ENCODE measurements around the gene CDC14B. TPM values are rescaled to one million over a fixed set of nuclear protein-coding genes. Genes with fewer than 3 reads are reported as not detected.

Gene CDC14B
- total RNA-seq, 1 donor from 2014 or later, result 21.4 TPM

DNA sequence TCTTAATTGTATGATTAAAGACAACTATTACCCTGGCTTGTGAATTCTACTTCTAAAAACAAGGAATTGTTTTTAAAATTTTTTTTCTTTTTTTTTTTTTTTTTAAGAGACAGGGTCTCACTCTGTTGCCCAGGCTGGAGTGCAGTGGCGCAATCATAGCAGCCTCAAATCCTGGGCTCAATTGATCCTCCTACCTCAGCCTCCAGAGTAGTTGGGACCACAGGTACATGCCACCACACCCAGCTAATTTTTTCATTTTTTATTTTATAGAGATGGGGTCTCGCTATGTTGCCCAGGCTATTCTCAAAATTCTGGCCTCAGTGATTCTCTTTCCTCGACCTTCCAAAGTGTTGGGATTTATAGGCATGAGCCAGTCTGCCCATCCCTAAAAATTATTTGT, 107.4 kb downstream of the CDC14B start:
- Mint-ChIP-seq H3K27me3 (ENCODE audit: unreplicated experiment) (peaks cover 4% of the 10 kb centered on the region), H3K36me3 (ENCODE audit: low read depth, unreplicated experiment) (no peaks in the 10 kb centered on the region), H3K9me3 (ENCODE audit: unreplicated experiment) (no peaks in the 10 kb centered on the region), H3K4me3 (ENCODE audit: unreplicated experiment) (no peak overlapping the region), H3K4me1 (ENCODE audit: unreplicated experiment) (no peaks in the 10 kb centered on the region), H3K27ac (ENCODE audit: unreplicated experiment) (no peak overlapping the region)
- TF ChIP-seq, protein P1, sequence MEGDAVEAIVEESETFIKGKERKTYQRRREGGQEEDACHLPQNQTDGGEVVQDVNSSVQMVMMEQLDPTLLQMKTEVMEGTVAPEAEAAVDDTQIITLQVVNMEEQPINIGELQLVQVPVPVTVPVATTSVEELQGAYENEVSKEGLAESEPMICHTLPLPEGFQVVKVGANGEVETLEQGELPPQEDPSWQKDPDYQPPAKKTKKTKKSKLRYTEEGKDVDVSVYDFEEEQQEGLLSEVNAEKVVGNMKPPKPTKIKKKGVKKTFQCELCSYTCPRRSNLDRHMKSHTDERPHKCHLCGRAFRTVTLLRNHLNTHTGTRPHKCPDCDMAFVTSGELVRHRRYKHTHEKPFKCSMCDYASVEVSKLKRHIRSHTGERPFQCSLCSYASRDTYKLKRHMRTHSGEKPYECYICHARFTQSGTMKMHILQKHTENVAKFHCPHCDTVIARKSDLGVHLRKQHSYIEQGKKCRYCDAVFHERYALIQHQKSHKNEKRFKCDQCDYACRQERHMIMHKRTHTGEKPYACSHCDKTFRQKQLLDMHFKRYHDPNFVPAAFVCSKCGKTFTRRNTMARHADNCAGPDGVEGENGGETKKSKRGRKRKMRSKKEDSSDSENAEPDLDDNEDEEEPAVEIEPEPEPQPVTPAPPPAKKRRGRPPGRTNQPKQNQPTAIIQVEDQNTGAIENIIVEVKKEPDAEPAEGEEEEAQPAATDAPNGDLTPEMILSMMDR (IDR thresholded peaks at IDR 0.05; ENCODE audit: unreplicated experiment), result no peak
- no peak for DNase-seq (ENCODE audit: low spot score)

DNA sequence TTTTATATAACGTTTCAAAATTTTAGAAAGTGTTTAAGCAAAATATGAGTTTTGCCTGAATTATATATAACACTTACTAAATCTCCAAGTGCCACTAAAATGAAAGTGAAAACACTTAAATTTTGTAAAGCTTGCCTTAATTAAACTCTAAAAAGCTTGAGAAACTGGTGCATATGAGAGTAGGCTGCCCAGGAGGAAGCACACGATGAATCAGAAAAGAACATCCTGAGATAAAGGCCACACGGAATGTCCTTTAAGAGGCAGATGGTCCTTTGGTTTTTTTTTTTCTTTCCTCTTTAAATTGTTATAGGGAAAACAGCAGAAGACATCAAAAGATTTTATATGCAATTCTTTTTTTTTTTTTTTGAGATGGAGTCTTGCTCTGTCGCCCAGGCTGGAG, 109.4 kb downstream of the CDC14B start:
- H3K4me3 Mint-ChIP-seq (ENCODE audit: unreplicated experiment), result no peak overlapping the region
- H3K36me3 Mint-ChIP-seq (ENCODE audit: low read depth, unreplicated experiment), result no peaks in the 10 kb centered on the region
- H3K4me1 Mint-ChIP-seq (ENCODE audit: unreplicated experiment), result no peaks in the 10 kb centered on the region
- no peaks in the 10 kb centered on the region for H3K9me3 Mint-ChIP-seq (ENCODE audit: unreplicated experiment)
- DNase-seq (ENCODE audit: low spot score), result no peak
- H3K27ac Mint-ChIP-seq (ENCODE audit: unreplicated experiment), result no peak overlapping the region
- TF ChIP-seq, protein P1 (IDR thresholded peaks at IDR 0.05; ENCODE audit: unreplicated experiment), result no peak
- peaks cover 4% of the 10 kb centered on the region for H3K27me3 Mint-ChIP-seq (ENCODE audit: unreplicated experiment)

DNA sequence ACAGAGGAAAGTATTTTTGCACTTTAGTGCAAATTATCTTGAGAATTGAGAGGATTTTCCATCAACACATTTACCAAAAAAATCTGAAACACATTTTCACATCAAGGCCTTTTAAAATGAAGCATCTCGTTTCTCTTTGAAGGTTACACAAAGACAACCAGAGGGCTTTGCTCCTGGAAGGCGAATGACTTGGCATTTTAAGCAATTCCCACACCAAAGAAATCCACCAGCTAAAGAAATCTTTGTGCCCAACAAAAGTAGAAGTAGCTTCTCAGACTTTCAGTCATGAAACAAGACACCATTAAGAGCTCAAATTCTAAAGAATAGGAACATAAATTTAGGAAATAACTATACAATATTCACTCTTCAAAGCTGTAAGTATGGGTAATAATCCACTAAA, 109.8 kb downstream of the CDC14B start:
- H3K36me3 Mint-ChIP-seq (ENCODE audit: low read depth, unreplicated experiment), result no peaks in the 10 kb centered on the region
- TF ChIP-seq, protein P1 (IDR thresholded peaks at IDR 0.05; ENCODE audit: unreplicated experiment), result no peak
- no peaks in the 10 kb centered on the region for H3K9me3 Mint-ChIP-seq (ENCODE audit: unreplicated experiment)
- no peak for DNase-seq (ENCODE audit: low spot score)
- no peak overlapping the region for H3K27ac Mint-ChIP-seq (ENCODE audit: unreplicated experiment)
- H3K4me1 Mint-ChIP-seq (ENCODE audit: unreplicated experiment), result no peaks in the 10 kb centered on the region
- H3K27me3 Mint-ChIP-seq (ENCODE audit: unreplicated experiment), result peaks cover 4% of the 10 kb centered on the region
- H3K4me3 Mint-ChIP-seq (ENCODE audit: unreplicated experiment), result no peak overlapping the region

DNA sequence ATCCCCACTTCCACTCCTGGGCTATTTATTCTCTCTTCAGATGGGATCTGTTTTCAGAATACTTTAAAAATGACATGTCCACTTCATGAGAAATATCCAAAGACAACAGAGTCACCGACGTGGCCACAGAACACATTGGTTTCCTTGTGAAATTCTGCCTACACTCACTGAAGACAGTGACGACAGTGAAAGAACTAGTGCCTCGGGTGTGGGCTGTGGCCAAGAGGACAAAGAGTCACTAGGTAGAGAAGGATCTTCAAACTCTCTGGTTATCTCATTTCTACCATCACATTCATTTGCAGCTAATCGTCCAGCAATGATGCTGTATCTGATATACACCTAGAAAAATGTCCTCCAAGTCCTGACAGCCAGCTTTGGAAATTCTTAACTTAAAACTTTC, 110.6 kb downstream of the CDC14B start:
- Mint-ChIP-seq H3K36me3 (ENCODE audit: low read depth, unreplicated experiment) (no peaks in the 10 kb centered on the region), H3K27me3 (ENCODE audit: unreplicated experiment) (peaks cover 4% of the 10 kb centered on the region), H3K27ac (ENCODE audit: unreplicated experiment) (no peak overlapping the region), H3K4me3 (ENCODE audit: unreplicated experiment) (no peak overlapping the region), H3K4me1 (ENCODE audit: unreplicated experiment) (no peaks in the 10 kb centered on the region), H3K9me3 (ENCODE audit: unreplicated experiment) (no peaks in the 10 kb centered on the region)
- TF ChIP-seq, protein P1 (IDR thresholded peaks at IDR 0.05; ENCODE audit: unreplicated experiment), result no peak
- DNase-seq (ENCODE audit: low spot score), result no peak

DNA sequence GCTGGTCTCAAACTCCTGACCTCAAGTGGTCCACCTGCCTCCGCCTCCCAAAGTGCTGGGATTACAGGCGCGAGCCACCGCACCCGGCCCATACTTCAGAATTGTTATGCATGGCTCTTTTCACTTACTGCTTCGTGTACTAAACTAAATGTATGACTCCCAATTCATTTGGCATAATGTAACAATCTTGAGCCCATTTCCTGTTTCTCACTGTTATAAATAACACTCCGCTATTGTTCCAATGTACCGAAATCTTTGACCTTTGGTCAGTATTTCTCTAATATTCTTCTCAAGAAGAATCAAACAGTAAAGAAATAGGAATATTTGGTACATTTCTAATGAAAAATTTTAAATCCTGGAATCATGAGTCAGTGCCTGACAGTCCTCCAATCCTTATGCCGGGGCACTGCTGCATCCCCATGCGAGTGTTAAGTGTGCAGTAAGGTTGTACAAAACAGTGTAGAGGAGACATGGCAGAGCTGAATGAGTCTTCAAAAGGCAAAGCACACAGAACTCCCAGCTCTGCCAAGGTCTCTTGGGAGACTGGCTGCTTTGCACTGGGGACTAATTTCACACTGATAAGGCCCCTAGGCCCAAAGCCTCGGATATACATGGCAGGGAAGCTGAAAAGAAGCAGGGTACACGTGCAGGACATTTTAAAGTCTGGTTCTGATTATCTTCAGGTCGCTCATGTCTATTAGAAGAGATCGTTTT, 111.3 kb downstream of the CDC14B start:
- H3K27me3 Mint-ChIP-seq (ENCODE audit: unreplicated experiment), result peaks cover 3% of the 10 kb centered on the region
- H3K4me3 Mint-ChIP-seq (ENCODE audit: unreplicated experiment), result no peak overlapping the region
- no peak overlapping the region for H3K27ac Mint-ChIP-seq (ENCODE audit: unreplicated experiment)
- H3K36me3 Mint-ChIP-seq (ENCODE audit: low read depth, unreplicated experiment), result no peaks in the 10 kb centered on the region
- H3K9me3 Mint-ChIP-seq (ENCODE audit: unreplicated experiment), result no peaks in the 10 kb centered on the region
- TF ChIP-seq, protein P1 (IDR thresholded peaks at IDR 0.05; ENCODE audit: unreplicated experiment), result no peak
- DNase-seq (ENCODE audit: low spot score), result no peak
- no peaks in the 10 kb centered on the region for H3K4me1 Mint-ChIP-seq (ENCODE audit: unreplicated experiment)
